Astrocyte (in vitro differentiated cells and primary cell): ENCODE results near the gene DIP2A.

Experiments
- EZH2 ChIP-seq: IDR thresholded peaks from 2 replicates; pipeline ENCODE4 v1.6.1; 2012; ENCODE audit warnings: mild to moderate bottlenecking, low read length, inconsistent platforms; ENCODE audit not compliant: insufficient read depth
- TF ChIP-seq, protein P1 (sequence below): IDR thresholded peaks from 2 replicates; pipeline ENCODE4 v1.5.1; 2011; ENCODE audit warnings: low read depth, mild to moderate bottlenecking, inconsistent platforms, low read length, moderate library complexity; ENCODE audit not compliant: insufficient read depth

DNA sequence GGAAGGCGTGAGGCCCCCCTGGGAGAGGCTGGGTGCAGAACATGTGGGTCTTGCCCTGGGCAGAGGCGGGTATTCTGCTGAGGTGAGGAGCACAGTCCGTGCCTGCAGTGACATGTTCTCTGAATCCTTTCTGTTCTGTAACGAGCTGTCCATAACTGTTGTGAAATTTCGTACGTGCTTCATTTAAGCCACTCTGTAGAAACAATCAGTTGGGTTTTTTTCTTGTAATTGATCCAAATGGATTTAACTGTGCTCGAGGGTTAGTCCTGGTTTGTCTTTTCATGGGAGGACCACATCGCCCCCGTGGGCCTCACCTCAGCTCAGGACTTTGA lies 45.4 kb upstream of the DIP2A start:
- no peak for TF ChIP-seq EZH2
- TF ChIP-seq, protein P1, sequence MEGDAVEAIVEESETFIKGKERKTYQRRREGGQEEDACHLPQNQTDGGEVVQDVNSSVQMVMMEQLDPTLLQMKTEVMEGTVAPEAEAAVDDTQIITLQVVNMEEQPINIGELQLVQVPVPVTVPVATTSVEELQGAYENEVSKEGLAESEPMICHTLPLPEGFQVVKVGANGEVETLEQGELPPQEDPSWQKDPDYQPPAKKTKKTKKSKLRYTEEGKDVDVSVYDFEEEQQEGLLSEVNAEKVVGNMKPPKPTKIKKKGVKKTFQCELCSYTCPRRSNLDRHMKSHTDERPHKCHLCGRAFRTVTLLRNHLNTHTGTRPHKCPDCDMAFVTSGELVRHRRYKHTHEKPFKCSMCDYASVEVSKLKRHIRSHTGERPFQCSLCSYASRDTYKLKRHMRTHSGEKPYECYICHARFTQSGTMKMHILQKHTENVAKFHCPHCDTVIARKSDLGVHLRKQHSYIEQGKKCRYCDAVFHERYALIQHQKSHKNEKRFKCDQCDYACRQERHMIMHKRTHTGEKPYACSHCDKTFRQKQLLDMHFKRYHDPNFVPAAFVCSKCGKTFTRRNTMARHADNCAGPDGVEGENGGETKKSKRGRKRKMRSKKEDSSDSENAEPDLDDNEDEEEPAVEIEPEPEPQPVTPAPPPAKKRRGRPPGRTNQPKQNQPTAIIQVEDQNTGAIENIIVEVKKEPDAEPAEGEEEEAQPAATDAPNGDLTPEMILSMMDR, result no peak
